H1 (cell line): ENCODE data around the gene ELOA. TPM values are rescaled to one million over a fixed set of nuclear protein-coding genes. Genes with fewer than 3 reads are reported as not detected.
A peak's percentile ranks its signal among the peaks of the same experiment; 100 is the strongest.

Source experiments
- CTCF ChIA-PET: fragments of 300-600 bp; sonication (Branson Sonifier 250); formaldehyde crosslinking; loops from one replicate; lab custom pipeline; 2021; ENCODE audit not compliant: partially characterized antibody; lab: Charles Lee
- POLR2A ChIA-PET: fragments of 300-600 bp; sonication (Branson Sonifier 250); formaldehyde crosslinking; loops from one replicate; lab custom pipeline; 2021; ENCODE audit warnings: inconsistent platforms; ENCODE audit not compliant: partially characterized antibody; lab: Charles Lee
- DNase-seq, 2 experiments: peaks; one replicate each; pipeline versions ENCODE4 v3.0.0 to v3.0.0-alpha.2; 2010 to 2022; ENCODE audit warnings: low spot score in 2 of 2, low read depth in 1 of 2, mixed read lengths in 1 of 2
- FAIRE-seq: peaks from 2 replicates; lab custom pipeline; 2011; peaks lifted over from hg19 to GRCh38; lab: Jason Lieb, UNC
- H2AFZ ChIP-seq: 2 replicates; pipeline ENCODE4 v1.8.1; 2012; ENCODE audit warnings: low read length, inconsistent platforms
- H2AK5ac ChIP-seq: 2 replicates; pipeline ENCODE4 v1.6.1; 2013; ENCODE audit warnings: low read depth, low read length
- H2BK120ac ChIP-seq: replicated peaks from 2 replicates; pipeline ENCODE3; 2013; ENCODE audit warnings: low read depth, low read length, inconsistent platforms
- H2BK12ac ChIP-seq: 2 replicates; pipeline ENCODE4 v1.6.1; 2013; ENCODE audit warnings: low read depth, low read length
- H2BK15ac ChIP-seq: 2 replicates; pipeline ENCODE4 v1.6.1; 2013; ENCODE audit warnings: low read length
- H2BK20ac ChIP-seq: 2 replicates; pipeline ENCODE4 v1.6.1; 2013; ENCODE audit warnings: low read length
- H2BK5ac ChIP-seq: 2 replicates; pipeline ENCODE4 v1.6.1; 2013; ENCODE audit warnings: low read depth, low read length
- H3K14ac ChIP-seq: 2 replicates; pipeline ENCODE4 v1.6.1; 2013; ENCODE audit warnings: inconsistent platforms; ENCODE audit not compliant: insufficient read length
- H3K18ac ChIP-seq: 2 replicates; pipeline ENCODE4 v1.6.1; 2013; ENCODE audit warnings: low read length; ENCODE audit errors: extremely low read depth
- H3K23ac ChIP-seq: 2 replicates; pipeline ENCODE4 v1.6.1; 2013; ENCODE audit warnings: inconsistent platforms; ENCODE audit not compliant: insufficient read length
- H3K23me2 ChIP-seq: 2 replicates; pipeline ENCODE4 v1.6.1; 2013; ENCODE audit warnings: low read depth, low read length
- H3K27ac ChIP-seq: 2 replicates; pipeline ENCODE4 v1.6.1; 2011; ENCODE audit warnings: low read depth, low read length, inconsistent platforms
- H3K27me3 ChIP-seq, 4 experiments: replicated peaks in 1 of 4; 1 replicate in 1 of 4; 2 replicates in 3 of 4; pipeline versions ENCODE4 v1.6.1 to v1.8.1; 2011 to 2013; ENCODE audit warnings: low read length in 3 of 4, mild to moderate bottlenecking in 3 of 4, inconsistent platforms in 2 of 4, mixed read lengths in 2 of 4, moderate library complexity in 1 of 4; ENCODE audit not compliant: control insufficient read depth in 3 of 4, insufficient read depth in 3 of 4; ENCODE audit errors: extremely low read depth in 1 of 4
- H3K36me3 ChIP-seq, 4 experiments: 2 replicates each; pipeline versions ENCODE4 v1.6.1 to v1.8.1; 2011 to 2013; ENCODE audit warnings: mild to moderate bottlenecking in 4 of 4, low read length in 3 of 4, moderate library complexity in 2 of 4, control low read depth in 1 of 4, inconsistent platforms in 1 of 4; ENCODE audit not compliant: insufficient read depth in 4 of 4, control insufficient read depth in 2 of 4
- H3K4ac ChIP-seq: replicated peaks from 2 replicates; pipeline ENCODE3; 2013; ENCODE audit warnings: low read length, low read depth, mixed read lengths, inconsistent platforms; ENCODE audit not compliant: insufficient read length
- H3K4me1 ChIP-seq, 4 experiments: replicated peaks in 1 of 4; 1 replicate in 1 of 4; 2 replicates in 3 of 4; pipeline versions ENCODE4 v1.6.1 to v1.8.1; 2011 to 2013; ENCODE audit warnings: low read length in 3 of 4, inconsistent platforms in 2 of 4, mixed read lengths in 1 of 4; ENCODE audit not compliant: insufficient read depth in 4 of 4, control insufficient read depth in 3 of 4
- H3K4me2 ChIP-seq, 2 experiments: 2 replicates each; pipeline versions ENCODE4 v1.6.1 to v1.8.1; 2011 to 2013; ENCODE audit warnings: low read depth in 2 of 2, low read length in 2 of 2, control low read depth in 1 of 2, inconsistent platforms in 1 of 2, mild to moderate bottlenecking in 1 of 2; ENCODE audit not compliant: insufficient read depth in 1 of 2
- H3K4me3 ChIP-seq, 4 experiments: fragments of 200-600, 300-600 bp in 1 of 4; sonication (generic), shearing (Covaris generic), sonication (Bioruptor Twin) in 1 of 4; 2 replicates each; pipeline versions ENCODE4 v1.5.1 to v1.8.1; 2011 to 2016; ENCODE audit warnings: low read length in 4 of 4, low read depth in 3 of 4, control low read depth in 2 of 4, inconsistent platforms in 2 of 4, mild to moderate bottlenecking in 2 of 4, mixed read lengths in 1 of 4, moderate library complexity in 1 of 4; ENCODE audit not compliant: insufficient read depth in 2 of 4; ENCODE audit errors: extremely low read depth in 1 of 4
- H3K56ac ChIP-seq: replicated peaks from 2 replicates; pipeline ENCODE3; 2013; ENCODE audit warnings: low read depth, mild to moderate bottlenecking, mixed read lengths, low read length, inconsistent platforms; ENCODE audit not compliant: insufficient read length
- H3K79me1 ChIP-seq: 2 replicates; pipeline ENCODE4 v1.6.1; 2013; ENCODE audit warnings: low read depth, low read length, control low read depth
- H3K79me2 ChIP-seq, 2 experiments: 2 replicates each; pipeline versions ENCODE4 v1.6.1 to v1.8.1; 2012 to 2013; ENCODE audit warnings: low read length in 2 of 2, mild to moderate bottlenecking in 2 of 2, inconsistent platforms in 1 of 2; ENCODE audit not compliant: insufficient read depth in 2 of 2, control insufficient read depth in 1 of 2
- H3K9ac ChIP-seq, 4 experiments: replicated peaks in 1 of 4; 1 replicate in 1 of 4; 2 replicates in 3 of 4; pipeline versions ENCODE4 v1.6.1 to v1.8.1; 2011 to 2013; ENCODE audit warnings: low read depth in 3 of 4, low read length in 3 of 4, control low read depth in 2 of 4, mild to moderate bottlenecking in 2 of 4, moderate library complexity in 2 of 4, inconsistent platforms in 1 of 4; ENCODE audit errors: extremely low read depth in 1 of 4
- H3K9me3 ChIP-seq, 2 experiments: 2 replicates each; pipeline versions ENCODE4 v1.6.1 to v1.8.1; 2012 to 2013; ENCODE audit warnings: mild to moderate bottlenecking in 2 of 2, moderate library complexity in 2 of 2, control low read depth in 1 of 2, inconsistent platforms in 1 of 2, low read depth in 1 of 2, low read length in 1 of 2, mixed read lengths in 1 of 2; ENCODE audit not compliant: insufficient read depth in 2 of 2
- H4K20me1 ChIP-seq, 2 experiments: replicated peaks in 1 of 2; 2 replicates each; pipeline versions ENCODE3 to v1.8.1; 2011 to 2013; ENCODE audit warnings: inconsistent platforms in 2 of 2, low read length in 2 of 2, mild to moderate bottlenecking in 1 of 2; ENCODE audit not compliant: insufficient read depth in 2 of 2, control insufficient read depth in 1 of 2
- H4K5ac ChIP-seq: 2 replicates; pipeline ENCODE4 v1.6.1; 2013; ENCODE audit warnings: low read length, low read depth, mixed read lengths, inconsistent platforms; ENCODE audit not compliant: insufficient read length
- H4K8ac ChIP-seq: 2 replicates; pipeline ENCODE4 v1.8.0; 2013; ENCODE audit warnings: mild to moderate bottlenecking, moderate library complexity, low read length, inconsistent platforms; ENCODE audit not compliant: insufficient read depth; ENCODE audit errors: extremely low read depth
- H4K91ac ChIP-seq: replicated peaks from 2 replicates; pipeline ENCODE3; 2013; ENCODE audit warnings: low read length, mixed read lengths, inconsistent platforms; ENCODE audit not compliant: insufficient read length
- ASH2L ChIP-seq: fragments of 200-600, 300-600 bp; sonication (generic); IDR thresholded peaks from one replicate; pipeline ENCODE4 v1.7.1; 2017; ENCODE audit warnings: low read length
- HDAC2 ChIP-seq, 2 experiments: fragments of 300-600 bp in 1 of 2; sonication (generic) in 1 of 2; IDR thresholded peaks; 2 replicates each; pipeline ENCODE4 v1.6.1; 2011 to 2012; ENCODE audit warnings: low read depth in 2 of 2, low read length in 2 of 2, mild to moderate bottlenecking in 2 of 2, moderate library complexity in 2 of 2, borderline replicate concordance in 1 of 2, inconsistent platforms in 1 of 2
- MAFK ChIP-seq: IDR thresholded peaks from 2 replicates; pipeline ENCODE4 v1.6.1; 2012; ENCODE audit warnings: low read depth, mild to moderate bottlenecking, improper control_type of control experiment, low read length
- SIN3A ChIP-seq, 2 experiments: IDR thresholded peaks in 1 of 2; conservative IDR thresholded peaks in 1 of 2; 2 replicates each; pipeline ENCODE4 v1.6.1; 2011 to 2012; ENCODE audit warnings: low read length in 2 of 2, improper control_type of control experiment in 1 of 2, low read depth in 1 of 2, mild to moderate bottlenecking in 1 of 2
- SP2 ChIP-seq: IDR thresholded peaks from 2 replicates; pipeline ENCODE4 v1.6.1; 2012; ENCODE audit warnings: mild to moderate bottlenecking, low read length, inconsistent platforms
- WGBS, 2 experiments: shearing (Covaris generic) in 1 of 2; methylation state at CpG; one replicate each; pipeline versions ENCODE4 v1.1.6 to v1.1.7; 2013 to 2015; ENCODE audit warnings: low lambda C conversion rate in 2 of 2, mixed read lengths in 2 of 2, inconsistent platforms in 1 of 2, low coverage in 1 of 2, missing lambda C conversion rate in 1 of 2; ENCODE audit not compliant: insufficient replicate concordance in 2 of 2, insufficient coverage in 1 of 2, insufficient read length in 1 of 2; ENCODE audit errors: extremely low coverage in 1 of 2, missing lambda C conversion rate in 1 of 2; 5-methylcytosine and 5-hydroxymethylcytosine counted together
- polyA plus RNA-seq, 7 experiments: library from polyadenylated mRNA; depleted of rRNA in 3 of 7; stranded (reverse) in 5 of 7; unstranded in 2 of 7; fragments of >200 nt in 5 of 7; fragments of 200-250 nt in 2 of 7; gene quantifications; 1 replicate in 5 of 7; 2 replicates in 1 of 7; 4 replicates in 1 of 7; pipeline versions ENCODE4 v1.2.1 to v1.2.3, GENCODE V29; 2011 to 2013; ENCODE audit warnings: missing spikeins in 2 of 7, mixed read lengths in 2 of 7
- total RNA-seq: library from RNA; stranded (reverse); fragmentation: NEBNext Ultra II Directional; extraction: Animal tissue kit (Norgen Biotek cat#: 25700); gene quantifications from 2 replicates; pipeline ENCODE4 v1.2.1, GENCODE V29; 2021
- TF ChIP-seq, protein P1 (sequence below): IDR thresholded peaks from 2 replicates; pipeline ENCODE4 v1.6.1; 2012; ENCODE audit warnings: inconsistent platforms
- TF ChIP-seq, protein P2 (sequence below): IDR thresholded peaks from 2 replicates; pipeline ENCODE4 v1.6.1; 2012; ENCODE audit warnings: inconsistent platforms

ELOA gene
- total and polyA plus RNA-seq, 2 of the 8 experiments (the other 6 are each of a cell fraction or from before 2014, with no cell fraction given), result 15.7 to 61.1 TPM

DNA sequence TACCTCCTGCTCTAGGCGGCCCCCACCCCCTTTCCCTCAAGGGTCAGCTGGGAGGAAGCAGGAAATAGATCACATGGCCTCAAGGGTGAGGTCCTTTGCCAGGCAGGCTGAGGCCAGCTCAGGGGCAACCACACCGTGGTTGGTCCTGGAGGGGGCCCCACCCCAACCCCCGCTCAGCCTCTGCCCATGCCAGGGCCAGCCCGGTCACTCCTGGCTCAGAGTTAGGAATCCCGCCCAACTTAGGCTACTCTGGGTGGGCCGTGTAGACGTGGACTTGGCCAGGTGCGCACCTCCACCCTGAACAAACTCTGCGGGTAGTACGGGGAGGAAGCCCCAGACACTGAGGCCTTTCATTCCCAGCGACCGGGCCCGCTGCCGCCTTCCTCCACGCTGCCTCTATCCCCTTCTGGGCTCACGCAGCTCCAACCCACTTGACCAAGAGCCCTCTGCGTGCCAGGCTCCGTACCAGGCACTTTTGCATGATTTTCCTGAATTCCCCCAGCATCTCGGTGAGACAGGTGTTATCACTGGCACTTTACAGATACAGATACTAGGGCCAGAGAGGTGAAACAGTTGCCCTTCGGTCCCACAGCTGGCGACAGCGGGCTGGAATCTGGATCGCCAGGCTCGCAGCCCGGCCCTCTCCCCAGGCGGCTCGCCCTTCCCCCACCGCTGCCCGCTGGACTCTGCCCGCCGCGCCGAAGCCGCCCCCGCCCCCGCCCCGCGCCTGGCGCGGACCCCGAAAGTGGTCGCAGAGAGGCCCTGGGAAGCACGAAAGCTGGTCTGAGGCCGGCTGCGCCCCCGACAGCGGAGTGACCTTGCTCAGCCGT, 56.5 kb downstream of the ELOA start:
- H4K8ac ChIP-seq, result peak overlapping the region; percentile 28; the same call in 1 of the 2 replicates
- no peak overlapping the region for H2AFZ ChIP-seq
- peaks cover 0 to 12% (median 9%) of the 10 kb centered on the region in 4 experiments; a peak in 5 of 7 replicates for H3K4me1 ChIP-seq
- H2BK5ac ChIP-seq, result peak overlapping the region; percentile 79; the same call in 1 of the 2 replicates
- H3K27me3 ChIP-seq, result no peaks in the 10 kb centered on the region; a peak in 1 of 7 replicates
- peak overlapping the region; percentile 53; the same call in 1 of the 2 replicates for H2BK12ac ChIP-seq
- no peaks in the 10 kb centered on the region for H3K79me1 ChIP-seq
- H2BK120ac ChIP-seq, result peak overlapping the region; percentile 69
- H4K5ac ChIP-seq, result peak overlapping the region; percentile 21
- CTCF ChIA-PET, result interaction anchor here (1.4 to 5.3 kb wide), 9 partner anchors 10 to 117 kb away, joined by 3 to 66 read pairs (median 6); no protein-coding TSS in a partner anchor
- peak overlapping the region; percentile 33 to 82 (median 45) for H3K9ac ChIP-seq
- H3K79me2 ChIP-seq, result no peaks in the 10 kb centered on the region
- no peak for FAIRE-seq
- peaks cover 2 to 4% of the 10 kb centered on the region in 2 experiments for H4K20me1 ChIP-seq
- peak overlapping the region; percentile 90; the same call in 1 of the 2 replicates for H2BK15ac ChIP-seq
- peak overlapping the region; percentile 83 for H3K18ac ChIP-seq
- H3K9me3 ChIP-seq, result no peaks in the 10 kb centered on the region
- WGBS, 2 experiments, result 2% methylated on average over 30 of the region's 48 CpGs; no CpG with 5 or more reads in 1 of the 2 experiments
- H4K91ac ChIP-seq, result peak overlapping the region; percentile 79
- DNase-seq, result peak in 1 of 2 experiments; percentile 68
- H2AK5ac ChIP-seq, result no peak overlapping the region
- peak overlapping the region; percentile 57 to 81 (median 70) for H3K4me3 ChIP-seq
- H3K23me2 ChIP-seq, result peaks cover 16% of the 10 kb centered on the region
- H3K4ac ChIP-seq, result no peak overlapping the region
- no peak overlapping the region for H2BK20ac ChIP-seq
- peak overlapping the region; percentile 52 for H3K56ac ChIP-seq
- peak overlapping the region; percentile 89 to 95 for H3K4me2 ChIP-seq
- H3K36me3 ChIP-seq, result peaks cover 6 to 19% (median 16%) of the 10 kb centered on the region in 4 experiments; a peak in 5 of 8 replicates
- no peak overlapping the region for H3K27ac ChIP-seq
- no peak overlapping the region for H3K14ac ChIP-seq
- H3K23ac ChIP-seq, result no peak overlapping the region
- POLR2A ChIA-PET, result interaction anchor here (0.6 to 16.2 kb wide), 15 partner anchors 8 to 352 kb away, joined by 3 to 192 read pairs (median 4); partner anchors contain the start of genes HMGCL, LYPLA2, PITHD1 and PNRC2
- TF ChIP-seq, protein P1, sequence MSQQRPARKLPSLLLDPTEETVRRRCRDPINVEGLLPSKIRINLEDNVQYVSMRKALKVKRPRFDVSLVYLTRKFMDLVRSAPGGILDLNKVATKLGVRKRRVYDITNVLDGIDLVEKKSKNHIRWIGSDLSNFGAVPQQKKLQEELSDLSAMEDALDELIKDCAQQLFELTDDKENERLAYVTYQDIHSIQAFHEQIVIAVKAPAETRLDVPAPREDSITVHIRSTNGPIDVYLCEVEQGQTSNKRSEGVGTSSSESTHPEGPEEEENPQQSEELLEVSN, result peak; percentile 23; the same call in 1 of the 2 replicates
- TF ChIP-seq, protein P2, sequence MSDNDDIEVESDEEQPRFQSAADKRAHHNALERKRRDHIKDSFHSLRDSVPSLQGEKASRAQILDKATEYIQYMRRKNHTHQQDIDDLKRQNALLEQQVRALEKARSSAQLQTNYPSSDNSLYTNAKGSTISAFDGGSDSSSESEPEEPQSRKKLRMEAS, result peak; percentile 43; the same call in 1 of the 2 replicates
- TF ChIP-seq ASH2L (peak; percentile 41), HDAC2 (IDR thresholded peaks at IDR 0.05; ENCODE audit: borderline replicate concordance in 1 of 2, low read depth in 2 of 2, low read length in 2 of 2) (0 out of 4 replicates have a peak, but pooled peaks have one; percentile 4 to 18), SP2 (no peak), MAFK (no peak), SIN3A (conservative IDR thresholded peaks at IDR 0.05 in 1 of 2, IDR thresholded peaks at IDR 0.05 in 1 of 2; ENCODE audit: low read depth in 1 of 2, low read length in 2 of 2) (peak in 1 of 2 experiments; percentile 55; a peak in 1 of 4 replicates)
